Glutamatergic neuron (in vitro differentiated cells): ENCODE data around the gene TMEM154. TPM values are rescaled to one million over a fixed set of nuclear protein-coding genes. Genes with fewer than 3 reads are reported as not detected.

Experiments
- DNase-seq: peaks from one replicate; pipeline ENCODE4 v3.0.0; 2022
- H3K27ac Mint-ChIP-seq: one replicate; pipeline ENCODE4 v1.8.0; 2020; ENCODE audit warnings: mild to moderate bottlenecking, mixed read lengths, inconsistent platforms; ENCODE audit not compliant: unreplicated experiment
- H3K27me3 Mint-ChIP-seq: one replicate; pipeline ENCODE4 v1.8.0; 2020; ENCODE audit warnings: mild to moderate bottlenecking, moderate library complexity, mixed read lengths, inconsistent platforms; ENCODE audit not compliant: unreplicated experiment
- H3K36me3 Mint-ChIP-seq: one replicate; pipeline ENCODE4 v1.8.0; 2020; ENCODE audit warnings: mild to moderate bottlenecking, mixed read lengths, inconsistent platforms; ENCODE audit not compliant: unreplicated experiment
- H3K4me1 Mint-ChIP-seq: one replicate; pipeline ENCODE4 v1.8.0; 2020; ENCODE audit warnings: mild to moderate bottlenecking, low read depth, mixed read lengths, inconsistent platforms; ENCODE audit not compliant: unreplicated experiment
- H3K4me3 Mint-ChIP-seq: one replicate; pipeline ENCODE4 v1.8.0; 2020; ENCODE audit warnings: mild to moderate bottlenecking, mixed read lengths, inconsistent platforms; ENCODE audit not compliant: unreplicated experiment
- H3K9me3 Mint-ChIP-seq: one replicate; pipeline ENCODE4 v1.8.0; 2020; ENCODE audit warnings: mild to moderate bottlenecking, moderate library complexity, mixed read lengths, inconsistent platforms; ENCODE audit not compliant: unreplicated experiment
- total RNA-seq: library from RNA; stranded (reverse); fragmentation: NEBNext Ultra II Directional; extraction: Animal tissue kit (Norgen Biotek cat#: 25700); gene quantifications from one replicate; pipeline ENCODE4 v1.2.1, GENCODE V29; 2021; ENCODE audit not compliant: unreplicated experiment
- TF ChIP-seq, protein P1 (sequence below): fragments of 200-600 bp; sonication (generic); IDR thresholded peaks from one replicate; pipeline ENCODE4 v1.5.0; 2021; ENCODE audit not compliant: partially characterized antibody, unreplicated experiment

The TMEM154 gene
- total RNA-seq, 1 donor from 2014 or later: 0.22 TPM

DNA sequence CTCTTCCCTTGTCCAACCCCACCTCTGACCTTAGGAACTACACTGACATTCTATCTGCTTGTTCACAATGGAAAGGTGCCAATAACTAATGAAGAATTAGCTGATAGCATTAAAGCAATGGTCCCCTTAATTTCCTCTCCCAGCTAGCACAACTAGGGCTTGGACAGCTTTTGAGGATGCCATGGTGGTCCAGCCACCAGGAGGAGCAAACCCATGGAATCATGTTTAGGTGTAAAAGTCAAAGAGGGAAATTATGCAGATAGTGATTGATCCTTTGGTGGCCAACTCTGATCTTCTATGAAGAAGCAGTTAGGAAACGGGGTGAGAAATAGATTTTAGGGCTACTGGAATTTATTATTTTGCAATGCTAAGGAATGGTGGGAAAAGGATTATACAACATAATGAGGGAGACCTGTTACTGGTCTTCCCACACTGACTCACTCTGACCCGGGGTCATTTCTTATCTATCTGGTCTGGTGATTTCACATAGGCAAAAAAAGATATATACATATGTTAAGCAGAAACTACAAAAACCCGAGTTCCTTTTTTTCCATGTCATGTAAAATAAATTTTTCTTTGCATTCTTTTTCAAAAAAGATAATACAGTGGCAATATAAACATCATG, 98.1 kb downstream of the TMEM154 start:
- no peaks in the 10 kb centered on the region for H3K27me3 Mint-ChIP-seq
- H3K9me3 Mint-ChIP-seq: no peaks in the 10 kb centered on the region
- peaks cover 3% of the 10 kb centered on the region for H3K36me3 Mint-ChIP-seq
- H3K4me3 Mint-ChIP-seq: no peak overlapping the region
- DNase-seq: no peak
- TF ChIP-seq, protein P1, sequence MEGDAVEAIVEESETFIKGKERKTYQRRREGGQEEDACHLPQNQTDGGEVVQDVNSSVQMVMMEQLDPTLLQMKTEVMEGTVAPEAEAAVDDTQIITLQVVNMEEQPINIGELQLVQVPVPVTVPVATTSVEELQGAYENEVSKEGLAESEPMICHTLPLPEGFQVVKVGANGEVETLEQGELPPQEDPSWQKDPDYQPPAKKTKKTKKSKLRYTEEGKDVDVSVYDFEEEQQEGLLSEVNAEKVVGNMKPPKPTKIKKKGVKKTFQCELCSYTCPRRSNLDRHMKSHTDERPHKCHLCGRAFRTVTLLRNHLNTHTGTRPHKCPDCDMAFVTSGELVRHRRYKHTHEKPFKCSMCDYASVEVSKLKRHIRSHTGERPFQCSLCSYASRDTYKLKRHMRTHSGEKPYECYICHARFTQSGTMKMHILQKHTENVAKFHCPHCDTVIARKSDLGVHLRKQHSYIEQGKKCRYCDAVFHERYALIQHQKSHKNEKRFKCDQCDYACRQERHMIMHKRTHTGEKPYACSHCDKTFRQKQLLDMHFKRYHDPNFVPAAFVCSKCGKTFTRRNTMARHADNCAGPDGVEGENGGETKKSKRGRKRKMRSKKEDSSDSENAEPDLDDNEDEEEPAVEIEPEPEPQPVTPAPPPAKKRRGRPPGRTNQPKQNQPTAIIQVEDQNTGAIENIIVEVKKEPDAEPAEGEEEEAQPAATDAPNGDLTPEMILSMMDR: no peak
- peaks cover 5% of the 10 kb centered on the region for H3K4me1 Mint-ChIP-seq
- no peak overlapping the region for H3K27ac Mint-ChIP-seq

DNA sequence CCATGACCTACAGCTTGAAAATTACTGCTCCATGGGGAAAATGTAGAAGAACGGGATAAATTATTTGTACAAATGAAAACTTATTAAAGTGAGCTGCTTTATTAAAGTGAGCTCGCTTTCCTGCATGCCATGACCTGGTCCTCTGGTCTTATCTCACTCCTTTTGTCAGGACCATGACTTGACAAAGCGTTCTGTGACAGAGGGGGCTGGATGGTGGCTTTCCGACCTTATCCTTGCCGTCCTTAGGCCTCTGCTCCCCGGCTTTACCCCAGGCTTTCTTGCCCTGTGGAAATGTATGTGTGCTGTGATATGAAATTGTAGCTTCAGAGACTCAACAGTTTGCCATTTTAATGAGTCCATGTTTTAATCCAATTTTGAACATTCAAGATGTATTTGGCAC, 99.9 kb downstream of the TMEM154 start:
- Mint-ChIP-seq H3K4me3 (no peak overlapping the region), H3K9me3 (no peaks in the 10 kb centered on the region), H3K36me3 (no peaks in the 10 kb centered on the region), H3K27me3 (no peaks in the 10 kb centered on the region), H3K4me1 (peaks cover 3% of the 10 kb centered on the region), H3K27ac (no peak overlapping the region)
- no peak for DNase-seq
- TF ChIP-seq, protein P1: no peak

DNA sequence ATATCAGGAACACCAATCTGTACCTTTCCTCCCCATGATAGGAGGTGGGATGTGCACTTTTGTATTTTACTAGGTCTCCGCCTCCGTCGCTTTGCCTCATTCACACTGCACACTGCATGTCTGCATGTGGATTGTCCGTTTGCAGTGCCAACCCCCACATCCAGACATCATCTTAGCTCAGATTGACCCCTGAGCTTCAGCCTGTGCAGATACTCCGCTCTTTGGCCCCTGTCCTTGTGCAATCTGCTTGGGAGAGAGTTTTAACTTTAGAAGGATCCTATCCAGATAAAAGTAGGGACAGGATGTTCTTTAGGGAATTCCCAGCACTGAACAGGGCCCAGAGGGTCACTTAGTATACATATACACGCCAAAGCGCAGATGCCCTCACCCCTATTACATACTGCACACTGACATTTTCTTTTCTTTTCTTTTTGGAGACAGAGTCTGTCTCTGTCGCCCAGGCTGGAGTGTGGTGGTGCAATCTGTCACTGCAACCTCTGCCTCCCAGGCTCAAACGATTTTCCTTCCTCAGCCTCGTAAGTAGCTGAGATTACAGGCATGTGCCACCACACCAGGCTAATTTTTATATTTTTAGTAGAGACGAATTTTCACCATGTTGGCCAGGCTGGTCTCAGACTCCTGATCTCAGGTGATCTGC, 100.6 kb downstream of the TMEM154 start:
- no peaks in the 10 kb centered on the region for H3K36me3 Mint-ChIP-seq
- no peaks in the 10 kb centered on the region for H3K9me3 Mint-ChIP-seq
- H3K4me1 Mint-ChIP-seq: peaks cover 3% of the 10 kb centered on the region
- H3K27me3 Mint-ChIP-seq: no peaks in the 10 kb centered on the region
- no peak for DNase-seq
- TF ChIP-seq, protein P1: no peak
- no peak overlapping the region for H3K27ac Mint-ChIP-seq
- no peak overlapping the region for H3K4me3 Mint-ChIP-seq

DNA sequence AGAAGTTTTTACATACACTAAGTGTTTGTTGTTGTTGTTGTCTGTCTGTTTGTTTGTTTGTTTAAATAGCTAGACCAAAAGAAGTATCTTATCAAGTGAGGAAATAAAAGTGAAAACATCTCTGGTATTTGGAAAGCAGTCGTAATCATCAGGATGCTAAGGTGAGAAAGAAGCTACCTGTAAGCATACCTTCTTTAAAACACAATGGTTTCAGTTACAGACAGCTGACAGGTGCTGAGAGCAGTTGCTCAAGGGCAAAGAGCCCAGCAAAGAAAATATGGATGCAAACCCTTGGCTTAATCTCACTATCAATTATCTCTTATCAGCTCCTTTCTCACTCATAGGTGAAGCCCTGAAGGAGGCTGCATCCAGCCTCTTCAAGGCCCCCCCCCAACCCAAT, 101.1 kb downstream of the TMEM154 start:
- TF ChIP-seq, protein P1: no peak
- H3K27me3 Mint-ChIP-seq: no peaks in the 10 kb centered on the region

DNA sequence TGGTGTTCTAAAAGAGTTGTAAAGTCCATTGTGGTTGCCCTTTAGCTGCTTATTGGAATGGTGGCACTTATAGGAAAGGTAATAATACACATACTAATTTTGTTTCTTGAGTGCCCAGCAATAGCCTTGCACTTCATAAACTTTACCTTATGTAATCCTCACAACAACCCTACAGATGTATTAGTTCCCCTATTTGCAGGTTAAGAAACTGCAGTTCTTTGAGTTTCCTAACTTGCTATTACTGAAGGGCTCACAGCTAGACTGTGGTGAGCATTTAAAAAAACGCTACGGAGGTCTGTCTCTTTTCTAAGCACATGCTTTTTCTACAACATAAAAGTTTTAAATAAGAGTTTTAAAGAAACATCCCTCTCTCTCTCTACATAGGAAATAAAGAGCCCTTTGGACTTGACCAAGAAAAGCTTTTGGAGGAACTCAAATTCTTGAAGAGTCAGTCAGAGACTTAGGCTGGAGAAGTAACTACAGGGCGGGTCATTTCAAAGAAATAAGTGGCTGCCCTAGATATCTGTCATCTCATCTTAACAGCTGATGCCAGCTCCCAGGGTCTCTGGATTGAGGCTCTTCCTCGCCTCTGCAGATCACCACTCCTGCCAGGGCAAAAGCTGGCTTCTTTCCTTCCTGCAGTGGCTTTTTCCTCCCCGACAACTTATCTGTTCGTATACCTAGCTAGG, 101.9 kb downstream of the TMEM154 start:
- Mint-ChIP-seq H3K9me3 (no peaks in the 10 kb centered on the region), H3K27ac (no peak overlapping the region), H3K36me3 (no peaks in the 10 kb centered on the region), H3K4me3 (no peak overlapping the region), H3K27me3 (no peaks in the 10 kb centered on the region), H3K4me1 (peaks cover 3% of the 10 kb centered on the region)
- TF ChIP-seq, protein P1: no peak
- DNase-seq: no peak

More for the DNA sequence above, 101.1 kb downstream of the TMEM154 start:
- Mint-ChIP-seq H3K36me3 (no peaks in the 10 kb centered on the region), H3K4me1 (peaks cover 3% of the 10 kb centered on the region), H3K27ac (no peak overlapping the region), H3K9me3 (no peaks in the 10 kb centered on the region), H3K4me3 (no peak overlapping the region)
- no peak for DNase-seq
